Psoas muscle (tissue), 8 donors: ENCODE results near the gene CLDN22. TPM values are rescaled to one million over a fixed set of nuclear protein-coding genes. Genes with fewer than 3 reads are reported as not detected.

Experiments
- ATAC-seq, 4 donors: fragments of 200-7000 bp; cut with Tn5 transposase; one replicate each; pipeline ENCODE4 v1.9.1; 2020; ENCODE audit warnings: moderate library complexity in 3 of 4, mild to moderate bottlenecking in 2 of 4
- DNase-seq, 2 donors: peaks; one replicate each; pipeline ENCODE4 v3.0.0-alpha.2; 2020
- H3K27ac ChIP-seq: fragments of 200-600 bp; one replicate; pipeline ENCODE4 v1.8.0; 2022
- H3K27me3 ChIP-seq, 3 donors: fragments of 200-600 bp in 1 of 3; one replicate each; pipeline versions ENCODE4 v1.6.1 to v1.8.0; 2013 to 2022; ENCODE audit warnings: low read length in 2 of 3, mild to moderate bottlenecking in 2 of 3, moderate library complexity in 1 of 3; ENCODE audit not compliant: insufficient read depth in 3 of 3
- H3K36me3 ChIP-seq, 2 donors: fragments of 200-600 bp in 1 of 2; one replicate each; pipeline versions ENCODE4 v1.6.1 to v1.8.0; 2013 to 2022; ENCODE audit warnings: low read depth in 1 of 2, mild to moderate bottlenecking in 1 of 2, moderate library complexity in 1 of 2; ENCODE audit not compliant: insufficient read depth in 1 of 2
- H3K4me1 ChIP-seq: fragments of 200-600 bp; one replicate; pipeline ENCODE4 v1.8.0; 2022
- H3K4me3 ChIP-seq: fragments of 200-600 bp; one replicate; pipeline ENCODE4 v1.8.0; 2022; ENCODE audit warnings: mild to moderate bottlenecking
- H3K9me3 ChIP-seq: fragments of 200-600 bp; one replicate; pipeline ENCODE4 v1.8.0; 2022
- WGBS, 3 donors: extraction: QIAGEN DNeasy Blood & Tissue Kit; methylation state at CpG; one replicate each; pipeline versions ENCODE4 v1.1.6 to v1.1.7; 2013; 5-methylcytosine and 5-hydroxymethylcytosine counted together
- intact Hi-C, 2 donors: fragments of 100-400 bp; cut with DNase I; formaldehyde crosslinking; loops; one replicate each; pipeline versions ENCODE4 v1.11.0 to v1.14.2; 2022
- polyA plus RNA-seq, 3 donors: library from polyadenylated mRNA; stranded (reverse); fragments of 200-250 nt; gene quantifications; one replicate each; pipeline ENCODE4 v1.2.3, GENCODE V29; 2013
- total RNA-seq, 4 donors: library from RNA; stranded (reverse); fragmentation: NEBNext Ultra II Directional in 2 of 4; extraction: Animal tissue kit (Norgen Biotek cat#: 25700) in 2 of 4; gene quantifications; one replicate each; pipeline versions ENCODE4 v1.2.1 to v1.2.4, GENCODE V29; 2021 to 2023
- TF ChIP-seq, protein P1 (sequence below): fragments of 200-600 bp; IDR thresholded peaks from one replicate; pipeline ENCODE4 v1.8.0; 2022; ENCODE audit warnings: antibody characterized with exemption
- donor health status: healthy with polysubstance abuse.
- donor health status: DM: no; HTN: no; CAD: no; lungs with moderate emphysema.
- donor health status: Bipolar disorder and iron deficiency.
- donor health status: healthy.
- donor health status: DM: yes; HTN: yes; CAD: no.
- donor health status: DM: no; HTN: no; CAD: no.
- donor health status: DM: no; HTN: no; CAD: no.
- donor health status: DM: yes; HTN: yes; CAD: no.

The CLDN22 gene
- total and polyA plus RNA-seq, 7 donors: not detected

DNA sequence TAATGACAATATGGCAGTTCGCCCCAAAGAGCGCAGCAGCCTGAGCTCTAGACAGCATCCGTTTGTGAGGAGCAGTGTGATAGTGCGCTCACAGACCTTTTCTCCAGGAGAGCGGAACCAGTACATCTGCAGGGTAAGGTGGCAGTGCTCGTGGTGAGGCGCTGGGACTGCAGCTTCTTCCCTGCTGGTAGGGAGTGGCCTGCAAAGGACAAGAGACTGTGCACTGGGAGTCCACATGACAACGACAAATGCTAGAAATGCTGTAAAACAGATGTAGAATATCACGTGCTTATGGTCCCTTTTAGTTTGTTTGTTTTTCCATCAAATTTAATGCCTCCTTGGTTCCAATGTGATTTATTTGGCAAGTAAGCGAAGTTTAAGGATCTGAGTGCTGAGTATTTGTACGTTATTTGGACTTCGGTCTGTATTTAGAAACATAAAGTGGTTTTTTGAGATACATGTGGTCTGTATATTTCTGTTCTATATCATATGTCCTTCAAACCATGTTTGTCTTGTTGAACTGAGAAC lies 35.8 kb downstream of the CLDN22 start:
- ATAC-seq (no peak), DNase-seq (no peak)
- Histone ChIP-seq H3K36me3 (peaks cover 5 to 89% of the 10 kb centered on the region in 2 donors), H3K4me1 (no peaks in the 10 kb centered on the region), H3K4me3 (no peak overlapping the region), H3K9me3 (no peaks in the 10 kb centered on the region), H3K27ac (no peak overlapping the region), H3K27me3 (no peaks in the 10 kb centered on the region)
- TF ChIP-seq, protein P1, sequence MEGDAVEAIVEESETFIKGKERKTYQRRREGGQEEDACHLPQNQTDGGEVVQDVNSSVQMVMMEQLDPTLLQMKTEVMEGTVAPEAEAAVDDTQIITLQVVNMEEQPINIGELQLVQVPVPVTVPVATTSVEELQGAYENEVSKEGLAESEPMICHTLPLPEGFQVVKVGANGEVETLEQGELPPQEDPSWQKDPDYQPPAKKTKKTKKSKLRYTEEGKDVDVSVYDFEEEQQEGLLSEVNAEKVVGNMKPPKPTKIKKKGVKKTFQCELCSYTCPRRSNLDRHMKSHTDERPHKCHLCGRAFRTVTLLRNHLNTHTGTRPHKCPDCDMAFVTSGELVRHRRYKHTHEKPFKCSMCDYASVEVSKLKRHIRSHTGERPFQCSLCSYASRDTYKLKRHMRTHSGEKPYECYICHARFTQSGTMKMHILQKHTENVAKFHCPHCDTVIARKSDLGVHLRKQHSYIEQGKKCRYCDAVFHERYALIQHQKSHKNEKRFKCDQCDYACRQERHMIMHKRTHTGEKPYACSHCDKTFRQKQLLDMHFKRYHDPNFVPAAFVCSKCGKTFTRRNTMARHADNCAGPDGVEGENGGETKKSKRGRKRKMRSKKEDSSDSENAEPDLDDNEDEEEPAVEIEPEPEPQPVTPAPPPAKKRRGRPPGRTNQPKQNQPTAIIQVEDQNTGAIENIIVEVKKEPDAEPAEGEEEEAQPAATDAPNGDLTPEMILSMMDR: no peak
- intact Hi-C loops: no loop called here
- 91 to 93% (median 92%) methylated on average over 12 of the region's 12 CpGs for WGBS, 3 donors

DNA sequence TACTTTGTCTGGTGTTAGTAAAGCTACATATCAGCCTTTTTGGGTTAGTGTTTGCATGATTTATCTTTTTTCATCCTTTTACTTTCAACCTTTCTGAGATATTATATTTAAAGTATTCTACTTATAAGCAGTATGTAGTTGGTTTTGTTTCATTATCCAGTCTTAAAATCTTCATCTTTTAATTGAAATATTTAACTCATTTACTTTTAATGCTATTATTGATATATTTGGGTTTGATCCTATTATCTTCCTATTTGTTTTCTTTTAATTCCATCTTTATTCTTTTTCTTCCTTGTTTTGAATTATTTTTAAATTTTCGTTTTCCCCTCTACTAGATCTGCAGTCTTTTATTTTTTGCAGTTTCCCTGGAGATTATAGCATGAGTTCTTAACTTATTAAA lies 44.0 kb downstream of the CLDN22 start:
- ATAC-seq: no peak
- Histone ChIP-seq H3K4me3 (no peak overlapping the region), H3K27me3 (no peaks in the 10 kb centered on the region), H3K27ac (no peak overlapping the region), H3K4me1 (no peaks in the 10 kb centered on the region), H3K9me3 (peaks cover 21% of the 10 kb centered on the region), H3K36me3 (peaks cover 0 to 46% of the 10 kb centered on the region in 2 donors)
- TF ChIP-seq, protein P1: no peak
- DNase-seq: no peak
- intact Hi-C loops: no loop called here
- 0 to 97% (median 46%) methylated on average over 1 of the region's 1 CpG for WGBS, 3 donors

DNA sequence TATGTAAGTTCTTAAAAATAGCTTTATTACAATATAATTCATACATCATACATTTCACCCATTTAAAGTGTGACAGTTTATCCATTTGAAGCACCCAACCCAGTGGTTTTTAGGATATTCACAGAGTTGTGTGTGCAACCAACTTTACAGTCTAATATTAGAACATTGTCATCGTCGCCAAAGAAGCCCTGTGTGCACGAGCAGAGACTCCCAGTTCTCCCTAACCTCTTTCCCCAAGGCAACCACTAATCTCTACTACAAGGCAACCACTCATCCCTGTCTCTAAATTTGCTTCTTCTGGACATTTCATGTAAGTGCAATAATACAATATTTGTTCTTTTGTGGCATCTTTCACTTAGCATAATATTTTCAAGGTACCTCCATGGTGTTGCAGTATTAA lies 47.7 kb downstream of the CLDN22 start:
- H3K36me3 ChIP-seq: peaks cover 0 to 72% of the 10 kb centered on the region in 2 donors
- ATAC-seq: no peak

DNA sequence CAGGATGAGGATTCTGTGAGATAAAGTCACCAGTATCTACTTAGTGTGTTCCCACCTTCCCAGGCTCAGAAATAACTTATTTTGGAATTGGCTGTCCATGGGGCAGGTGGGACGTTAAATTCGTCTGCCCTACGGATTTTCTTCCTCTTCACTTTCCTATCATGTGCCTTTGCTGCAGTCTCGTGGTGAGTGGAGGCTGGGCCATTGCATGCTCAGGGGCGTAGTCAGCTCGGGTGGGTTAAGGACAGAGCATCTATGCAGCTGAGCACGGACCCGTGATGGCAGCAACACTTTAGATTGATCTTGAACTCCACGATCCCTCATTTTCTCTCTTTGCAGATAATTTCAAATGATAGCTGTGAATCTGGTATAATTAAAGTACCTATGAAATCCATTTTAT lies 51.5 kb downstream of the CLDN22 start:
- Histone ChIP-seq H3K27ac (no peak overlapping the region), H3K4me1 (no peaks in the 10 kb centered on the region), H3K4me3 (no peak overlapping the region), H3K9me3 (no peaks in the 10 kb centered on the region), H3K36me3 (peaks cover 7 to 85% of the 10 kb centered on the region in 2 donors), H3K27me3 (no peaks in the 10 kb centered on the region)
- TF ChIP-seq, protein P1: no peak
- WGBS, 3 donors: 89 to 93% (median 91%) methylated on average over 9 of the region's 9 CpGs
- DNase-seq: no peak
- intact Hi-C loops: no loop called here
- ATAC-seq: no peak

More for the DNA sequence above, 47.7 kb downstream of the CLDN22 start:
- Histone ChIP-seq H3K4me3 (no peak overlapping the region), H3K4me1 (no peaks in the 10 kb centered on the region), H3K27me3 (no peaks in the 10 kb centered on the region), H3K27ac (no peak overlapping the region), H3K9me3 (peaks cover 21% of the 10 kb centered on the region)
- WGBS, 3 donors: 51 to 70% (median 57%) methylated on average over 3 of the region's 3 CpGs
- no peak for DNase-seq
- intact Hi-C loops: no loop called here
- TF ChIP-seq, protein P1: no peak

Other genes starting within 250 kb of the CLDN22 start
- 10 to 100 TPM in 3 of 4 donors, 1 to 10 TPM in 1; 7.8 to 15.5 (median 13.1) TPM for gene WWC2, start 221.0 kb downstream of the CLDN22 start, total RNA-seq
- gene WWC2, start 221.0 kb downstream of the CLDN22 start, polyA plus RNA-seq: 1 to 10 TPM; 2.9 to 3.6 (median 3.3) TPM
- not detected for gene CLDN24, start 2.1 kb upstream of the CLDN22 start, total RNA-seq
- not detected for gene CLDN24, start 2.1 kb upstream of the CLDN22 start, polyA plus RNA-seq
- 10 to 100 TPM in 1 of 4 donors, 1 to 10 TPM in 3; 6.9 to 13.1 (median 8.3) TPM for gene CDKN2AIP, start 124.4 kb upstream of the CLDN22 start, total RNA-seq
- gene CDKN2AIP, start 124.4 kb upstream of the CLDN22 start, polyA plus RNA-seq: 10 to 100 TPM in 2 of 3 donors, 1 to 10 TPM in 1; 6.5 to 21.0 (median 12.3) TPM
- 10 to 100 TPM in 1 of 4 donors, 1 to 10 TPM in 3; 6.3 to 21.7 (median 8.3) TPM for gene ING2, start 184.8 kb upstream of the CLDN22 start, total RNA-seq
- gene ING2, start 184.8 kb upstream of the CLDN22 start, polyA plus RNA-seq: 10 to 100 TPM; 13.6 to 35.1 (median 28.0) TPM